SK-N-SH treated with all-trans-retinoic acid at 6 μM for 48 hours (cell line): ENCODE measurements around the gene NXPH2.

Source experiments
- ATAC-seq: fragments of 200-7000 bp; cut with Tn5 transposase; 3 replicates; pipeline ENCODE4 v1.9.1; 2020; ENCODE audit warnings: mild to moderate bottlenecking, moderate library complexity
- ARNTL ChIP-seq: fragments of 450-650 bp; formaldehyde crosslinking; IDR thresholded peaks from 2 replicates; pipeline ENCODE4 v1.5.0; 2020; ENCODE audit warnings: low read depth, mild to moderate bottlenecking, moderate library complexity, borderline replicate concordance
- BACH2 ChIP-seq: fragments of 250-450 bp; sonication (Bioruptor Pico); IDR thresholded peaks from 2 replicates; pipeline ENCODE4 v1.9.0; 2021; ENCODE audit warnings: mild to moderate bottlenecking, borderline replicate concordance
- CREB5 ChIP-seq: fragments of 250-450 bp; sonication (Bioruptor Pico); IDR thresholded peaks from 2 replicates; pipeline ENCODE4 v1.5.1; 2020; ENCODE audit warnings: low read depth, mild to moderate bottlenecking, moderate library complexity
- CSRNP3 ChIP-seq: fragments of 250-450 bp; sonication (Bioruptor Pico); IDR thresholded peaks from 2 replicates; pipeline ENCODE4 v1.5.1; 2021; ENCODE audit warnings: mild to moderate bottlenecking, moderate library complexity
- ESRRG ChIP-seq: fragments of 250-450 bp; sonication (Bioruptor Pico); IDR thresholded peaks from 2 replicates; pipeline ENCODE4 v1.6.1; 2021; ENCODE audit warnings: mild to moderate bottlenecking
- GLIS3 ChIP-seq: fragments of 250-450 bp; sonication (Bioruptor Pico); IDR thresholded peaks from 2 replicates; pipeline ENCODE4 v1.5.0; 2020; ENCODE audit warnings: mild to moderate bottlenecking, moderate library complexity
- ISL1 ChIP-seq: fragments of 250-450 bp; sonication (Bioruptor Pico); IDR thresholded peaks from 2 replicates; pipeline ENCODE4 v2.1.2; 2022; ENCODE audit warnings: mild to moderate bottlenecking, moderate library complexity
- PATZ1 ChIP-seq: fragments of 250-450 bp; sonication (Bioruptor Pico); IDR thresholded peaks from 2 replicates; pipeline ENCODE4 v1.8.0; 2020; ENCODE audit warnings: mild to moderate bottlenecking, moderate library complexity, borderline replicate concordance
- POU6F1 ChIP-seq: fragments of 250-450 bp; sonication (Bioruptor Pico); IDR thresholded peaks from 2 replicates; pipeline ENCODE4 v1.8.0; 2021; ENCODE audit warnings: low read depth, mild to moderate bottlenecking, moderate library complexity, borderline replicate concordance
- PPARA ChIP-seq: fragments of 250-450 bp; sonication (Bioruptor Pico); IDR thresholded peaks from 2 replicates; pipeline ENCODE4 v1.5.0; 2020; ENCODE audit warnings: mild to moderate bottlenecking, borderline replicate concordance
- RARB ChIP-seq: fragments of 250-450 bp; sonication (Bioruptor Pico); IDR thresholded peaks from 2 replicates; pipeline ENCODE4 v1.8.0; 2021; ENCODE audit warnings: mild to moderate bottlenecking, moderate library complexity
- SNAI2 ChIP-seq: fragments of 250-450 bp; sonication (Bioruptor Pico); IDR thresholded peaks from 2 replicates; pipeline ENCODE4 v1.5.0; 2020; ENCODE audit warnings: mild to moderate bottlenecking, moderate library complexity
- TCF4 ChIP-seq: fragments of 250-450 bp; sonication (Bioruptor Pico); IDR thresholded peaks from 2 replicates; pipeline ENCODE4 v1.8.0; 2021; ENCODE audit warnings: mild to moderate bottlenecking, moderate library complexity, borderline replicate concordance
- TOX ChIP-seq: fragments of 250-450 bp; sonication (Bioruptor Pico); IDR thresholded peaks from 2 replicates; pipeline ENCODE4 v1.8.0; 2021; ENCODE audit warnings: mild to moderate bottlenecking, moderate library complexity, borderline replicate concordance
- TSHZ2 ChIP-seq: fragments of 250-450 bp; sonication (Bioruptor Pico); IDR thresholded peaks from 2 replicates; pipeline ENCODE4 v1.5.0; 2020; ENCODE audit warnings: mild to moderate bottlenecking, moderate library complexity
- ZC3H10 ChIP-seq: fragments of 250-450 bp; sonication (Bioruptor Pico); IDR thresholded peaks from 2 replicates; pipeline ENCODE4 v1.5.1; 2021; ENCODE audit warnings: mild to moderate bottlenecking, moderate library complexity
- ZFP3 ChIP-seq: fragments of 250-450 bp; sonication (Bioruptor Pico); IDR thresholded peaks from 2 replicates; pipeline ENCODE4 v1.5.0; 2020; ENCODE audit warnings: mild to moderate bottlenecking, moderate library complexity
- ZNF70 ChIP-seq: fragments of 450-650 bp; formaldehyde crosslinking; IDR thresholded peaks from 2 replicates; pipeline ENCODE4 v1.5.0; 2020; ENCODE audit warnings: mild to moderate bottlenecking, moderate library complexity
- ZNF8 ChIP-seq: fragments of 450-650 bp; formaldehyde crosslinking; IDR thresholded peaks from 2 replicates; pipeline ENCODE4 v1.5.0; 2020; ENCODE audit warnings: mild to moderate bottlenecking, moderate library complexity

Gene NXPH2

GRCh38 chr2:138677221-138677620 lies 103.0 kb downstream of the NXPH2 start:
- TF ChIP-seq BACH2 (CRISPR knock-in tag), result no peak
- no peak for TF ChIP-seq PATZ1 (CRISPR knock-in tag)
- TF ChIP-seq ZNF70 (CRISPR knock-in tag), result no peak
- no peak for TF ChIP-seq ZNF8 (CRISPR knock-in tag)
- TF ChIP-seq ESRRG (CRISPR knock-in tag), result no peak
- no peak for TF ChIP-seq RARB (CRISPR knock-in tag)
- no peak for TF ChIP-seq ZFP3 (CRISPR knock-in tag)
- TF ChIP-seq TCF4 (CRISPR knock-in tag), result no peak
- TF ChIP-seq ZC3H10, result no peak
- TF ChIP-seq ARNTL (CRISPR knock-in tag), result no peak
- TF ChIP-seq, all 23 proteins: peak for 0
- no peak for ATAC-seq

GRCh38 chr2:138676619-138677021 lies 103.6 kb downstream of the NXPH2 start:
- no peak for ATAC-seq
- TF ChIP-seq ZFP3 (CRISPR knock-in tag) (no peak), TOX (CRISPR knock-in tag) (no peak), TCF4 (CRISPR knock-in tag) (no peak), PPARA (CRISPR knock-in tag) (no peak), GLIS3 (CRISPR knock-in tag) (no peak), ARNTL (CRISPR knock-in tag) (no peak)
- TF ChIP-seq, all 23 proteins: peak for 0

GRCh38 chr2:138671566-138671965 lies 108.6 kb downstream of the NXPH2 start:
- ATAC-seq, result no peak
- TF ChIP-seq ZNF70 (CRISPR knock-in tag) (no peak), CSRNP3 (CRISPR knock-in tag) (no peak), BACH2 (CRISPR knock-in tag) (no peak), SNAI2 (CRISPR knock-in tag) (no peak), CREB5 (no peak), GLIS3 (CRISPR knock-in tag) (no peak), ISL1 (no peak), TOX (CRISPR knock-in tag) (no peak), RARB (CRISPR knock-in tag) (no peak), ZFP3 (CRISPR knock-in tag) (no peak), TCF4 (CRISPR knock-in tag) (no peak), ARNTL (CRISPR knock-in tag) (no peak), TSHZ2 (CRISPR knock-in tag) (no peak), ZNF8 (CRISPR knock-in tag) (no peak), PATZ1 (CRISPR knock-in tag) (no peak), POU6F1 (CRISPR knock-in tag) (no peak)
